ENCODE measurements around the gene CDC73. TPM values are rescaled to one million over a fixed set of nuclear protein-coding genes. Genes with fewer than 3 reads are reported as not detected.

Gene CDC73
- total RNA-seq, 1 experiment from 2014 or later, result 78.2 TPM

- intact Hi-C loops (cut with micrococcal nuclease; ENCODE audit: unreplicated experiment), result no loop called here
- CTCF ChIA-PET, result no interaction called here
- BruUV-seq (replicated peaks), result no TSS peak
- no peaks in the 10 kb centered on the region for H3K27me3 ChIP-seq (ENCODE audit: control insufficient read depth, insufficient read depth, low read length)
- H3K4me1 ChIP-seq (ENCODE audit: control insufficient read depth, insufficient read depth, low read length), result peaks cover 35% of the 10 kb centered on the region
- H3K27ac ChIP-seq (ENCODE audit: low read length), result no peak overlapping the region
- H3K9me3 ChIP-seq (ENCODE audit: control insufficient read depth, insufficient read depth, low read depth, low read length), result no peaks in the 10 kb centered on the region
- no peak overlapping the region for H3K4me3 ChIP-seq (ENCODE audit: low read depth in 2 of 2, low read length in 2 of 2)
- POLR2A ChIA-PET, result no interaction called here
- peaks cover 6% of the 10 kb centered on the region; the same call in 1 of the 2 replicates for H3K36me3 ChIP-seq (ENCODE audit: control insufficient read depth, insufficient read depth, low read length)
- in situ Hi-C loops (cut with HindIII; ENCODE audit: low pct_unique_long_range_greater_than_20kb, low sequenced_read_pairs), result no loop called here
- TF ChIP-seq SIN3A (IDR thresholded peaks at IDR 0.05; ENCODE audit: borderline replicate concordance, insufficient read depth, low read depth, low read length) (no peak), POLR2AphosphoS5 (IDR thresholded peaks at IDR 0.05; ENCODE audit: low read depth, low read length) (no peak), REST (IDR thresholded peaks at IDR 0.05; ENCODE audit: insufficient read depth in 1 of 2, low read depth in 2 of 2, low read length in 1 of 2) (no peak), TCF7L2 (IDR thresholded peaks at IDR 0.05; ENCODE audit: low read depth, low read length) (no peak), CTCF (IDR thresholded peaks at IDR 0.05) (no peak)
- DNase-seq (ENCODE audit: low read depth, low spot score) (no peak), ATAC-seq (no peak)
These were observed 13.4 kb upstream of the CDC73 start for GRCh38 chr1:193108471-193108870.

- in situ Hi-C loops (cut with HindIII; ENCODE audit: low pct_unique_long_range_greater_than_20kb, low sequenced_read_pairs), result no loop called here
- TF ChIP-seq TCF7L2 (IDR thresholded peaks at IDR 0.05; ENCODE audit: low read depth, low read length), result no peak
- TF ChIP-seq CTCF (IDR thresholded peaks at IDR 0.05), result no peak
- TF ChIP-seq POLR2AphosphoS5 (IDR thresholded peaks at IDR 0.05; ENCODE audit: low read depth, low read length), result no peak
- TF ChIP-seq REST (IDR thresholded peaks at IDR 0.05; ENCODE audit: insufficient read depth in 1 of 2, low read depth in 2 of 2, low read length in 1 of 2), result no peak
- no peak for TF ChIP-seq SIN3A (IDR thresholded peaks at IDR 0.05; ENCODE audit: borderline replicate concordance, insufficient read depth, low read depth, low read length)
- DNase-seq (ENCODE audit: low read depth, low spot score), result no peak
- Histone ChIP-seq H3K27ac (ENCODE audit: low read length) (no peak overlapping the region; the same call in 1 of the 2 replicates), H3K36me3 (ENCODE audit: control insufficient read depth, insufficient read depth, low read length) (peaks cover 2% of the 10 kb centered on the region; the same call in 1 of the 2 replicates), H3K4me3 (ENCODE audit: low read depth in 2 of 2, low read length in 2 of 2) (no peak overlapping the region), H3K27me3 (ENCODE audit: control insufficient read depth, insufficient read depth, low read length) (no peaks in the 10 kb centered on the region), H3K9me3 (ENCODE audit: control insufficient read depth, insufficient read depth, low read depth, low read length) (no peaks in the 10 kb centered on the region), H3K4me1 (ENCODE audit: control insufficient read depth, insufficient read depth, low read length) (peaks cover 35% of the 10 kb centered on the region)
- ChIA-PET CTCF (no interaction called here), POLR2A (no interaction called here)
- intact Hi-C loops (cut with micrococcal nuclease; ENCODE audit: unreplicated experiment), result no loop called here
- no peak for ATAC-seq
- BruUV-seq (replicated peaks), result no TSS peak
These were observed 12.2 kb upstream of the CDC73 start for GRCh38 chr1:193109619-193110018.
